Hematopoietic multipotent progenitor cell treated with erythropoietin and hydrocortisone succinate and interleukin-3 and kit ligand, for 15 days (in vitro differentiated cells): Measurements from ENCODE around the gene SSX2IP.
"Not testable (repeated sequence)": the region's sequence is repeated elsewhere in the genome, so short reads cannot be mapped to it uniquely, and the experiment has no call there.

Experiments used
- DNase-seq: peaks from one replicate; pipeline ENCODE4 v3.0.0-alpha.2; 2015; ENCODE audit warnings: low spot score

The SSX2IP gene

DNA sequence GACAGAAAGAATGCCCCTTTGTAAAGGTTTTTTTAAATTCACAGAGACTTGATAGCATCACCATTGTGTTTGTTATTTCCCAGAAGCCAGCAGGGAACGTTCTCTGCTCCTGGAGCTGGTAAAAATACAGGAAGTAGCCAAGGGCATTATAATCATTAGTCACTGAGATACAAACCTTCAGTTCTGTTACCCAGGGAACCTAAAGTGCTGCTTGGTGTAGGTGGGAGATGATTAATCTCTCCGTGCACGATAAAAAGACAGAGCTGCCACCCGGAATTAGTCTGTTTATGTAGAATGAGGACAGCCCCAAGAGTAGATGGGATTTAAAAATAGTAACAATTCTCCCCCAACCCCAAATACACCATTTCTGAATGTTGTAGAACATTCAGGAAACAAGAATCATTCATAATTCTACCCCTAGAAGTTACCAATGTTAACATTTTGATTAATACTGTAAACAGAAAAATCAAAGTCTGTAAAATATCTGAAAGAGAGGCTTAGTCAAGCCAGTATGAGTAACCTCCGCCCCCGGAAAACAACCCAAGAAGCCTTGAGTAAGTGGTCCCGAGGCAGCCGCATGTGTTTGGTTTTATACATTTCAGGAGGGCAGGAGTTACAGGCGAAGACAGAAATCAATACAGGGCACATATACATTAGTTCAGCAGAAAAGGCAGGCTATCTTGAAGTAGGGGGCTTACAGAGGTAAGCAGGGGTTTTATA is 70.7 kb downstream of the SSX2IP start:
- no peak for DNase-seq

- DNase-seq, result no peak
These were observed 72.9 kb downstream of the SSX2IP start for GRCh38 chr1:84617349-84617748.

- no peak for DNase-seq
These were observed 74.5 kb downstream of the SSX2IP start for GRCh38 chr1:84615790-84616189.

GRCh38 chr1:84613887-84614286 is 76.4 kb downstream of the SSX2IP start:
- DNase-seq, result no peak

GRCh38 chr1:84613026-84613425 is 77.2 kb downstream of the SSX2IP start:
- no peak for DNase-seq

- DNase-seq, result no peak
These were observed 78.5 kb downstream of the SSX2IP start for GRCh38 chr1:84611796-84612195.

- no peak for DNase-seq
These were observed 79.2 kb downstream of the SSX2IP start for GRCh38 chr1:84611091-84611490.

- DNase-seq, result no peak
These were observed 83.3 kb downstream of the SSX2IP start for GRCh38 chr1:84606977-84607376.

- DNase-seq, result no peak
These were observed 85.1 kb downstream of the SSX2IP start for GRCh38 chr1:84605157-84605556.

DNA sequence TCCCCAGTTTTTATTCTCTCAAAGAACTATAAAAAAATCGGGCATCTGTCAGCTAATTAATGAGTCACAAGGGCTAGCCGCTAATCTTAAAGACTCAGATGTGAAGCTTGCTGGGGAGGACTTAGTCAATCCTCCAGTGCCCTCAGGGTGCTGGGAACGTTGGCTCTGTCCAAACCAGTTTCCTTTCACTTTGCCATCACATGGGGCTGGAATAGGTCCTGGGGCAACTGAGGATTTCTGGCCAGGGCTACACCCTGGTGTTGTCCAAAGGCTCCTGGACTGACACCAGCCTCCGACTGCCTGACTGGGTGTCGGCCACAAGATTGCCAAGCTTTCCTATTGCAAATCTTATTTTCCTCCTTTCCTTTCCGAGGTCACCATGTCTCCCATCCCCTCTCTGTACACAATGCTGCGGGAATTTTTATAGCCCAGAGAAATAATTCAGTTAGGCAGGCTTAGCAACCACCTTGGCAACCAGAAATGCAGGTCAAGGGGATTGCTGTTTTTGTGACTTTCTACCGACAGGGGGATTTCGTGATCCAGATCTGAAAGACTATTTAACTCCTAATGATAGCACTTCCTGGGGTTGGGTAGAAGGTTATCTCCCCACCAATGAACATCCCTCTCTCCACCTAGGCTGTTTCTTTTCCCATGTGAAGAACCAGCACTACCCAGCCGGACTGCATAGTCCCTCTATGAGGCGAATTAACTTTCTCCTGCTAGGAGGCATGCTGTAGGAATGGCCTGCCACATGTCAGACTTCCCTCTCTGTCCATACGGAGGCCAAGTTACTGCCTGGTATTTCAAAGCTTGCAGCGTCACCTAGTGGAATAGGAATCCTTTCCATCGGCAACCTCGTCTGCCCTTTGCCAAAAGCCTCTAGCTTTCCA is 86.1 kb downstream of the SSX2IP start:
- no peak for DNase-seq

GRCh38 chr1:84603223-84603622 is 87.0 kb downstream of the SSX2IP start:
- no peak for DNase-seq

DNA sequence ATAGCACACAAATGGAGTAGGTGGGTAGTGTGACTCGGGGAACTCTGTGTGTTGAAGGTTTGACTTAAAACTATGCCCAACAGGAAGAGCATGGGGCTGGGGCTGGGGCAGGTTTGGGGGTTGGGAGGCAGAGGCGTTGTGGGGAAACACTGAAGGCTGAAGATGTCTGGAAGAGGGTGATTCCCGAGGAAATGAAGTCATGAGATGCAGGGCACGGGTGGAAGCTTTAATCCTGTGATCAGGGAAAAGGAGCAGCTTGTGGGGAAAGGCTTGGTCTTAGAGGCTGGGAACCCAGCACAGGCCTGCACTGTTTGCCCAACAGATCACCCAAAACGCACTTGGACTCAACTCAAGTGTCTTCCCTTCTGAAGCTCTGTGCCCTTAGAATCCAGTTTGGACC is 89.5 kb downstream of the SSX2IP start:
- DNase-seq, result no peak

DNA sequence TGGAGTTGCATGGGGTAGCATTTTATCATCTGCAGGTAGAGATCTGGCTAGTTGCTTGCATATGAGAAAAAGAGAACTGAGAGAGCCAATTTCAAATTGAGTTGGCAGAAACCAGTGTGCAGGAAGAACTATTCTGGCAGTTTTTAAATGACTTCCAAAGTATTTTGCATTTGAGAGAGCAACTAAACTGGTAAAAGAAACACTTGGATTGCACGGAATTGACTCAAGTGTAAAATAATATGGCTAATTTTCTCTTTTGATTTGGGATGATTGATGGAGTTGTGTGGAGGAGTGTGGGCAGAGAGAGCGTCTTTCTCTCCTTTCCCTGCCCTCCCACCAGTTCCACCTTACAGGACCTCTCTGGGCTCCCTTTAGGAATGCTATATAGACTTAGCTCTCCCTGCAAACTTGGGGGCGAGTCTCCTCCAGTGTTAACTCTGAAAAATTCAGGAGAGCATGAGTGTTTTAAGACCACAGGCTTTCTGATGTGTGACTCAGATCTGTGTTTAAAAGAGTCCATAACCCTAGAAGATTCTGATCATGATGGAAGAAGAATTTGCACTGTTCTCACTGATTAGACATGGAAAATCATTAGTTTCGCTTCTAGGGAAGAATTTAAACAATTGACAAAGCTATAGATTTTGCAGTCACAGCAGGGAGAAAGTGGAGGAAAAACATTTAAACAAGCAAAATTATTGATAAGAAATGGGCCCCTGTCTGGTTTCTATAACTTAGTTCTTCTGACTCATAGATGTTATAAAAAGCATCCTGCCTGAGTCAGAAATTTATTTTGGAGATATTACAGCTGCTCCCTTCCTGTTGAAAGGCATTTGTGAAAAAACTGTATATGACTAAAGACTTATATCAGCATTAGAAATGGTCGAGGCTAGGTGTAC is 91.2 kb downstream of the SSX2IP start:
- no peak for DNase-seq

- DNase-seq, result no peak
These were observed 91.8 kb downstream of the SSX2IP start for GRCh38 chr1:84598418-84598817.

- DNase-seq, result no peak
These were observed 93.2 kb downstream of the SSX2IP start for GRCh38 chr1:84597011-84597410.

GRCh38 chr1:84594959-84595358 is 95.3 kb downstream of the SSX2IP start:
- not testable (repeated sequence) for DNase-seq
